ENCODE data around the gene SLCO3A1.

Gene SLCO3A1

GRCh38 chr15:92111291-92111690, 257.8 kb downstream of the SLCO3A1 start:
- no peak for DNase-seq

- DNase-seq: no peak
Measured at GRCh38 chr15:92111751-92112150, 258.2 kb downstream of the SLCO3A1 start.

- DNase-seq: no peak
Measured at GRCh38 chr15:92112180-92112579, 258.7 kb downstream of the SLCO3A1 start.

- DNase-seq: no peak
Measured at GRCh38 chr15:92112711-92113110, 259.2 kb downstream of the SLCO3A1 start.

GRCh38 chr15:92113832-92114231, 260.3 kb downstream of the SLCO3A1 start:
- DNase-seq: no peak

- no peak for DNase-seq
Measured at GRCh38 chr15:92115834-92116233, 262.3 kb downstream of the SLCO3A1 start.

- DNase-seq: no peak
Measured at GRCh38 chr15:92116330-92116729, 262.8 kb downstream of the SLCO3A1 start.

GRCh38 chr15:92117261-92117731, 263.8 kb downstream of the SLCO3A1 start:
- no peak for DNase-seq

- DNase-seq: no peak
Measured at GRCh38 chr15:92118162-92118935, 264.8 kb downstream of the SLCO3A1 start.

- no peak for DNase-seq
Measured at GRCh38 chr15:92118936-92119325, 265.4 kb downstream of the SLCO3A1 start.

GRCh38 chr15:92120094-92120795, 266.7 kb downstream of the SLCO3A1 start:
- no peak for DNase-seq

- no peak for DNase-seq
Measured at GRCh38 chr15:92121047-92121446, 267.5 kb downstream of the SLCO3A1 start.

GRCh38 chr15:92122259-92122658, 268.8 kb downstream of the SLCO3A1 start:
- peak; percentile 7 for DNase-seq

GRCh38 chr15:92123962-92124656, 270.6 kb downstream of the SLCO3A1 start:
- DNase-seq: no peak

GRCh38 chr15:92124657-92125010, 271.1 kb downstream of the SLCO3A1 start:
- no peak for DNase-seq

GRCh38 chr15:92128788-92129187, 275.3 kb downstream of the SLCO3A1 start:
- no peak for DNase-seq

GRCh38 chr15:92130244-92130643, 276.7 kb downstream of the SLCO3A1 start:
- DNase-seq: no peak

GRCh38 chr15:92130906-92131305, 277.4 kb downstream of the SLCO3A1 start:
- no peak for DNase-seq

GRCh38 chr15:92132982-92133755, 279.7 kb downstream of the SLCO3A1 start:
- DNase-seq: no peak

- DNase-seq: no peak
Measured at GRCh38 chr15:92140796-92141195, 287.3 kb downstream of the SLCO3A1 start.

- DNase-seq: no peak
Measured at GRCh38 chr15:92141607-92142006, 288.1 kb downstream of the SLCO3A1 start.

GRCh38 chr15:92142242-92143232, 289.0 kb downstream of the SLCO3A1 start:
- no peak for DNase-seq
